GM15510 (cell line): ENCODE results near the gene MRM2.

Experiments
- POLR2A ChIP-seq: IDR thresholded peaks from 3 replicates; pipeline ENCODE4 v1.6.1; 2011; ENCODE audit warnings: borderline replicate concordance; ENCODE audit not compliant: insufficient read length; ENCODE audit errors: extremely low read depth

The MRM2 gene

GRCh38 chr7:2211259-2211880 lies 30.6 kb downstream of the MRM2 start:
- TF ChIP-seq POLR2A, result no peak

- no peak for TF ChIP-seq POLR2A
These were observed 31.3 kb downstream of the MRM2 start for GRCh38 chr7:2210551-2211258.

GRCh38 chr7:2209961-2210323 lies 32.1 kb downstream of the MRM2 start:
- no peak for TF ChIP-seq POLR2A

GRCh38 chr7:2209146-2209960 lies 32.7 kb downstream of the MRM2 start:
- no peak for TF ChIP-seq POLR2A

- TF ChIP-seq POLR2A, result no peak
These were observed 33.3 kb downstream of the MRM2 start for GRCh38 chr7:2208712-2209111.

- no peak for TF ChIP-seq POLR2A
These were observed 36.8 kb downstream of the MRM2 start for GRCh38 chr7:2205036-2205780.

GRCh38 chr7:2204446-2204845 lies 37.6 kb downstream of the MRM2 start:
- no peak for TF ChIP-seq POLR2A

GRCh38 chr7:2203766-2204300 lies 38.2 kb downstream of the MRM2 start:
- no peak for TF ChIP-seq POLR2A

GRCh38 chr7:2202901-2203765 lies 38.9 kb downstream of the MRM2 start:
- no peak for TF ChIP-seq POLR2A

- no peak for TF ChIP-seq POLR2A
These were observed 39.6 kb downstream of the MRM2 start for GRCh38 chr7:2202361-2202761.

- TF ChIP-seq POLR2A, result no peak
These were observed 40.2 kb downstream of the MRM2 start for GRCh38 chr7:2201686-2202360.

GRCh38 chr7:2201128-2201527 lies 40.9 kb downstream of the MRM2 start:
- TF ChIP-seq POLR2A, result no peak

- no peak for TF ChIP-seq POLR2A
These were observed 41.4 kb downstream of the MRM2 start for GRCh38 chr7:2200584-2200980.

GRCh38 chr7:2199956-2200583 lies 41.9 kb downstream of the MRM2 start:
- no peak for TF ChIP-seq POLR2A

- no peak for TF ChIP-seq POLR2A
These were observed 42.5 kb downstream of the MRM2 start for GRCh38 chr7:2199528-2199927.
